ENCODE results near the gene PCP2.

PCP2 gene

GRCh38 chr19:7637374-7638256 is 4.1 kb upstream of the PCP2 start:
- H3K4me3 ChIP-seq (ENCODE audit: low read depth, low read length) = peak overlapping the region; percentile 94
- DNase-seq (ENCODE audit: low read depth) = no peak
- no peak for TF ChIP-seq CTCF (IDR thresholded peaks at IDR 0.05; ENCODE audit: control insufficient read depth, extremely low read depth, insufficient read depth)

GRCh38 chr19:7636691-7637373 is 3.3 kb upstream of the PCP2 start, which contains the start of gene STXBP2:
Gene STXBP2, plus strand, starts transcription at chr19:7637110. Its CDS starts 40 bp downstream, at chr19:7637150.
- no peak for TF ChIP-seq CTCF (IDR thresholded peaks at IDR 0.05; ENCODE audit: control insufficient read depth, extremely low read depth, insufficient read depth)
- peak within 1 kb of the TSS; percentile 94 for H3K4me3 ChIP-seq (ENCODE audit: low read depth, low read length)
- peak; percentile 35 for DNase-seq (ENCODE audit: low read depth)

GRCh38 chr19:7636317-7636690 is 2.8 kb upstream of the PCP2 start:
- no peak for DNase-seq (ENCODE audit: low read depth)
- H3K4me3 ChIP-seq (ENCODE audit: low read depth, low read length) = peak overlapping the region; percentile 94; the same call in 1 of the 2 replicates
- TF ChIP-seq CTCF (IDR thresholded peaks at IDR 0.05; ENCODE audit: control insufficient read depth, extremely low read depth, insufficient read depth) = no peak

GRCh38 chr19:7635670-7636069 is 2.2 kb upstream of the PCP2 start:
- H3K4me3 ChIP-seq (ENCODE audit: low read depth, low read length) = no peak overlapping the region
- TF ChIP-seq CTCF (IDR thresholded peaks at IDR 0.05; ENCODE audit: control insufficient read depth, extremely low read depth, insufficient read depth) = no peak
- no peak for DNase-seq (ENCODE audit: low read depth)

DNA sequence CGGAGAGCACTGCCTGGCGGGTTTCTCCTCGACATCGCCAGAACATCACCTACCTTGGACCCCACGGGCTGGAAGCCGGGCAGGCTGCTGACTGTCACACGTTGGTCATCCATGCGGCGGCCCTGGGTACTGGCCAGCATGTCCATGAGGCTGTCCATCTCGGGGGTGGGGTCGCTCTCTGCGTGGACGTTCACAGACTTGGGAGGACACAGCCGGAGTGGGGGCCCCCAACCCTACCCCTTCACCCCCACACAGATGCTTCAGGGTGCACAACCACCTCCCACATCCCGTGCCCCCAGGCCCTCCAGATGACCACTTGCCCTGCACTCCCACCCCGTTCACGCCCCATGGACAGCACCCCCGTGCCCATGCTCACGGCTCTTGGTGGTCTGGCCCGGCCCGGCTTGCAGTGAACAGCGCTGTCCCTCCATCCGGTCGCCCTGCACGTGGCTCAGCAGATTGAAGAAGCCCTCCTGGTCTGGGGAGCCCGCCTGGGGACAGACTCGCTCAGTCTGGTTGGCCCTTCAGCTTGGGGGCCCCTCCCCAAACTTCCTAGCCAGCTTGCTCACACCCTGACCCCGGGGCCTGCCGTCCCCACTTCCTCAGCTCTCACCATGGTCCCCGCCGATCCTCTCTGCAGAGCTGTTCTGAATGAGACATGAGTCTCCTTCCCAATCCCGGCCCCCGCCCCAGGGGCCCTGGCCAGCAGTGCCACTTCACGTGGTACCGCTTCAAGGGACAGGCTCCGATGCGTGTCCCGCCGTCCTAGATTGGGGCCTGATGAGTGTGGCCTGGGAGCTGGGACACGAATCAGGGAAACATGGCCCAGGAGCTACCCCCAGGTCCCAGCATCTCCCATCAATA is 947 bp downstream of the PCP2 start:
- no peak for DNase-seq (ENCODE audit: low read depth)

More for the DNA sequence above, 947 bp downstream of the PCP2 start:
- no peak overlapping the region for H3K4me3 ChIP-seq (ENCODE audit: low read depth, low read length)
- no peak for TF ChIP-seq CTCF (IDR thresholded peaks at IDR 0.05; ENCODE audit: control insufficient read depth, extremely low read depth, insufficient read depth)

All from LNCaP clone FGC (cell line).